GM12878 (cell line): ENCODE results near the gene SLC37A2. TPM values are rescaled to one million over a fixed set of nuclear protein-coding genes. Genes with fewer than 3 reads are reported as not detected.

Source experiments
- ATAC-seq: fragments of 200-7000 bp; cut with Tn5 transposase; 3 replicates; pipeline ENCODE4 v1.9.1; 2020; ENCODE audit warnings: mild to moderate bottlenecking, moderate library complexity
- BruUV-seq: library from RNA; stranded (reverse); fragments of 400-500 nt; replicated peaks from 2 replicates; lab custom pipeline; 2021; lab: Mats Ljungman, UMichigan
- CTCF ChIA-PET: fragments of 300-600 bp; sonication (Branson Sonifier 250); formaldehyde crosslinking; extraction: SDS; loops from one replicate; lab custom pipeline; 2021; ENCODE audit warnings: inconsistent platforms; lab: Yijun Ruan, JAX
- POLR2A ChIA-PET: fragments of 350-600 bp; formaldehyde crosslinking; extraction: SDS; loops from one replicate; lab custom pipeline; 2021; ENCODE audit warnings: inconsistent platforms; lab: Charles Lee
- RAD21 ChIA-PET: fragments of 300-600 bp; sonication (Branson Sonifier 250); formaldehyde crosslinking; loops from one replicate; lab custom pipeline; 2023; ENCODE audit warnings: antibody characterized with exemption; ENCODE audit not compliant: unreplicated experiment; lab: Charles Lee
- SMC1A ChIA-PET: fragments of 300-600 bp; sonication (Branson Sonifier 250); formaldehyde crosslinking; loops from one replicate; lab custom pipeline; 2023; ENCODE audit not compliant: unreplicated experiment, uncharacterized antibody; lab: Charles Lee
- DNase-seq: peaks from one replicate; pipeline ENCODE4 v3.0.0-alpha.2; 2011; ENCODE audit warnings: low read depth, low spot score
- FAIRE-seq: peaks from 3 replicates; lab custom pipeline; 2011; peaks lifted over from hg19 to GRCh38; lab: Jason Lieb, UNC
- H2AFZ ChIP-seq: 2 replicates; pipeline ENCODE4 v1.6.0; 2011; ENCODE audit warnings: low read depth, low read length, control low read depth; ENCODE audit not compliant: control insufficient read depth
- H3K27ac ChIP-seq: 2 replicates; pipeline ENCODE4 v1.5.1; 2011; ENCODE audit warnings: control low read depth; ENCODE audit not compliant: control insufficient read depth, insufficient read depth
- H3K27me3 ChIP-seq, 2 experiments: replicated peaks in 1 of 2; 2 replicates each; pipeline versions ENCODE4 v1.6.0 to v1.6.1; 2011; ENCODE audit warnings: low read length in 1 of 2; ENCODE audit not compliant: control insufficient read depth in 2 of 2, insufficient read depth in 2 of 2
- H3K36me3 ChIP-seq, 2 experiments: 2 replicates each; pipeline ENCODE4 v1.5.1; 2011; ENCODE audit warnings: low read length in 1 of 2; ENCODE audit not compliant: control insufficient read depth in 2 of 2, insufficient read depth in 2 of 2
- H3K4me1 ChIP-seq: 2 replicates; pipeline ENCODE4 v1.6.1; 2011; ENCODE audit warnings: mild to moderate bottlenecking, low read length, moderate library complexity, mixed read lengths; ENCODE audit not compliant: control insufficient read depth, insufficient read depth
- H3K4me2 ChIP-seq: 2 replicates; pipeline ENCODE4 v1.6.0; 2011; ENCODE audit warnings: control low read depth; ENCODE audit not compliant: control insufficient read depth, insufficient read depth
- H3K4me3 ChIP-seq: fragments of 200-600 bp; sonication (generic); 2 replicates; pipeline ENCODE4 v1.5.1; 2016
- H3K79me2 ChIP-seq: 2 replicates; pipeline ENCODE4 v1.6.0; 2011; ENCODE audit warnings: low read length; ENCODE audit not compliant: control insufficient read depth, insufficient read depth
- H3K9ac ChIP-seq: 2 replicates; pipeline ENCODE4 v1.8.0; 2011; ENCODE audit warnings: low read length, control low read depth, mixed read lengths; ENCODE audit not compliant: control insufficient read depth, insufficient read depth
- H3K9me3 ChIP-seq: replicated peaks from 3 replicates; pipeline ENCODE4 v1.5.1; 2011; ENCODE audit warnings: mild to moderate bottlenecking, low read length; ENCODE audit not compliant: control insufficient read depth, insufficient read depth
- H4K20me1 ChIP-seq: 2 replicates; pipeline ENCODE4 v1.6.0; 2011; ENCODE audit not compliant: control insufficient read depth, insufficient read depth
- CHD1 ChIP-seq: IDR thresholded peaks from 2 replicates; pipeline ENCODE4 v1.6.1; 2012; ENCODE audit warnings: low read depth, low read length, improper control_type of control experiment
- CREB1 ChIP-seq: IDR thresholded peaks from 2 replicates; pipeline ENCODE4 v1.6.1; 2012; ENCODE audit warnings: low read depth, mild to moderate bottlenecking, inconsistent platforms
- HDAC6 ChIP-seq: fragments of 200-600 bp; sonication (generic); IDR thresholded peaks from one replicate; pipeline ENCODE4 v1.8.0; 2017; ENCODE audit warnings: antibody characterized with exemption; ENCODE audit not compliant: unreplicated experiment
- MYB ChIP-seq: fragments of 150-350 bp; IDR thresholded peaks from 2 replicates; pipeline ENCODE4 v1.6.1; 2014; ENCODE audit warnings: mild to moderate bottlenecking, low read depth, low read length, borderline replicate concordance
- NFXL1 ChIP-seq: fragments of 450-650 bp; IDR thresholded peaks from 2 replicates; pipeline ENCODE4 v1.6.1; 2017; ENCODE audit warnings: antibody characterized with exemption, mild to moderate bottlenecking, borderline replicate concordance
- NR2C1 ChIP-seq: fragments of 450-650 bp; IDR thresholded peaks from 2 replicates; pipeline ENCODE4 v1.6.1; 2017; ENCODE audit warnings: antibody characterized with exemption, mild to moderate bottlenecking, moderate library complexity
- RAD21 ChIP-seq: IDR thresholded peaks from 2 replicates; pipeline ENCODE4 v1.6.1; 2011; ENCODE audit warnings: mild to moderate bottlenecking, low read depth, low read length, moderate library complexity; ENCODE audit not compliant: insufficient read depth
- SIN3A ChIP-seq: IDR thresholded peaks from 2 replicates; pipeline ENCODE4 v1.6.1; 2012; ENCODE audit warnings: low read depth, low read length, improper control_type of control experiment
- SMAD5 ChIP-seq: IDR thresholded peaks from 2 replicates; pipeline ENCODE4 v1.6.1; 2016; ENCODE audit warnings: antibody characterized with exemption, low read depth
- ZSCAN29 ChIP-seq: fragments of 450-650 bp; IDR thresholded peaks from 2 replicates; pipeline ENCODE4 v1.6.1; 2017; ENCODE audit warnings: mild to moderate bottlenecking, moderate library complexity
- WGBS: methylation state at CpG from one replicate; pipeline ENCODE4 v1.1.6; 2016; ENCODE audit warnings: low lambda C conversion rate; ENCODE audit not compliant: insufficient replicate concordance, insufficient coverage; ENCODE audit errors: missing lambda C conversion rate; 5-methylcytosine and 5-hydroxymethylcytosine counted together
- in situ Hi-C: fragments of 300-500 bp; cut with MboI; formaldehyde crosslinking; loops from 9 replicates; pipeline ENCODE4 v1.14.3; 2018; ENCODE audit warnings: mixed read lengths
- intact Hi-C: fragments of 100-400 bp; cut with micrococcal nuclease; formaldehyde crosslinking; loops from one replicate; pipeline ENCODE4 v1.14.2; 2022; ENCODE audit not compliant: unreplicated experiment
- polyA plus RNA-seq, 11 experiments: library from polyadenylated mRNA; depleted of rRNA in 4 of 11; unstranded in 6 of 11; stranded (reverse) in 5 of 11; fragments of >200 nt; fragmentation: Nextera tagmentation in 4 of 11; fragmentation: Illumina TruSeq in 1 of 11; extraction: Ambion mirVana in 4 of 11; extraction: Trizol in 1 of 11; gene quantifications; 1 replicate in 1 of 11; 2 replicates in 10 of 11; pipeline versions ENCODE4 v1.2.1 to v1.2.3, GENCODE V29; 2011 to 2016; ENCODE audit warnings: inconsistent platforms in 2 of 11, missing spikeins in 2 of 11, low read depth in 1 of 11
- total RNA-seq, 4 experiments: library from RNA; depleted of rRNA in 3 of 4; stranded (reverse); fragments of >200 nt in 3 of 4; fragmentation: Illumina TruSeq in 1 of 4; extraction: Trizol in 1 of 4; gene quantifications; 2 replicates each; pipeline versions ENCODE4 v1.2.1 to v1.2.3, GENCODE V29; 2013 to 2021
- TF ChIP-seq, protein P1 (sequence below): fragments of 450-650 bp; IDR thresholded peaks from 2 replicates; pipeline ENCODE4 v1.6.1; 2018; ENCODE audit warnings: mild to moderate bottlenecking, low read depth, moderate library complexity; ENCODE audit not compliant: partially characterized antibody

The SLC37A2 gene
- total and polyA plus RNA-seq, 10 of the 15 experiments (the other 5 are each of a cell fraction or from before 2014, with no cell fraction given), result 0.26 to 9.8 (median 2.0) TPM

GRCh38 chr11:125078516-125079140, 15.5 kb downstream of the SLC37A2 start:
- no peaks in the 10 kb centered on the region for H3K27me3 ChIP-seq
- no TSS peak for BruUV-seq
- ChIA-PET POLR2A (interaction anchor here (1.3 kb wide), 1 partner anchor 33 kb away, joined by 3 read pairs; the partner anchor contains the start of gene TMEM218), RAD21 (interaction anchor here (1.3 kb wide), 1 partner anchor 33 kb away, joined by 5 read pairs; the partner anchor contains the start of gene TMEM218), SMC1A (interaction anchor here (3.1 kb wide), 1 partner anchor 13 kb away, joined by 12 read pairs; no protein-coding TSS in a partner anchor), CTCF (interaction anchor here (1.4 to 1.7 kb wide), 3 partner anchors 12 to 63 kb away, joined by 3 to 6 read pairs (median 5); no protein-coding TSS in a partner anchor)
- ATAC-seq (no peak), DNase-seq (no peak), FAIRE-seq (no peak)
- H3K4me1 ChIP-seq, result peaks cover 6% of the 10 kb centered on the region
- H2AFZ ChIP-seq, result no peak overlapping the region
- TF ChIP-seq RAD21 (no peak), CREB1 (no peak), CHD1 (no peak), NFXL1 (no peak), SIN3A (no peak), ZSCAN29 (no peak), MYB (no peak), SMAD5 (no peak), NR2C1 (no peak), HDAC6 (no peak)
- TF ChIP-seq, protein P1, sequence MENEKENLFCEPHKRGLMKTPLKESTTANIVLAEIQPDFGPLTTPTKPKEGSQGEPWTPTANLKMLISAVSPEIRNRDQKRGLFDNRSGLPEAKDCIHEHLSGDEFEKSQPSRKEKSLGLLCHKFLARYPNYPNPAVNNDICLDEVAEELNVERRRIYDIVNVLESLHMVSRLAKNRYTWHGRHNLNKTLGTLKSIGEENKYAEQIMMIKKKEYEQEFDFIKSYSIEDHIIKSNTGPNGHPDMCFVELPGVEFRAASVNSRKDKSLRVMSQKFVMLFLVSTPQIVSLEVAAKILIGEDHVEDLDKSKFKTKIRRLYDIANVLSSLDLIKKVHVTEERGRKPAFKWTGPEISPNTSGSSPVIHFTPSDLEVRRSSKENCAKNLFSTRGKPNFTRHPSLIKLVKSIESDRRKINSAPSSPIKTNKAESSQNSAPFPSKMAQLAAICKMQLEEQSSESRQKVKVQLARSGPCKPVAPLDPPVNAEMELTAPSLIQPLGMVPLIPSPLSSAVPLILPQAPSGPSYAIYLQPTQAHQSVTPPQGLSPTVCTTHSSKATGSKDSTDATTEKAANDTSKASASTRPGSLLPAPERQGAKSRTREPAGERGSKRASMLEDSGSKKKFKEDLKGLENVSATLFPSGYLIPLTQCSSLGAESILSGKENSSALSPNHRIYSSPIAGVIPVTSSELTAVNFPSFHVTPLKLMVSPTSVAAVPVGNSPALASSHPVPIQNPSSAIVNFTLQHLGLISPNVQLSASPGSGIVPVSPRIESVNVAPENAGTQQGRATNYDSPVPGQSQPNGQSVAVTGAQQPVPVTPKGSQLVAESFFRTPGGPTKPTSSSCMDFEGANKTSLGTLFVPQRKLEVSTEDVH, result no peak
- no peak overlapping the region for H3K9ac ChIP-seq
- no peak overlapping the region for H3K4me2 ChIP-seq
- no peak overlapping the region for H3K4me3 ChIP-seq
- no peak overlapping the region for H3K27ac ChIP-seq
- no peaks in the 10 kb centered on the region for H4K20me1 ChIP-seq
- H3K36me3 ChIP-seq, result no peaks in the 10 kb centered on the region
- WGBS, result 87% methylated on average over 14 of the region's 14 CpGs
- intact Hi-C loops (no loop called here), in situ Hi-C loops (no loop called here)
- H3K79me2 ChIP-seq, result no peaks in the 10 kb centered on the region
- no peaks in the 10 kb centered on the region for H3K9me3 ChIP-seq
